GM23248 (cell line): ENCODE data around the gene DNMT1.

Experiments
- EZH2 ChIP-seq: fragments of 200-600 bp; sonication (generic); IDR thresholded peaks from 2 replicates; pipeline ENCODE4 v1.6.1; 2018; ENCODE audit warnings: antibody characterized with exemption, mild to moderate bottlenecking; ENCODE audit not compliant: insufficient read depth, poor library complexity, severe bottlenecking
- EZH2phosphoT487 ChIP-seq: fragments of 200-600 bp; sonication (generic); IDR thresholded peaks from 2 replicates; pipeline ENCODE4 v1.6.1; 2018; ENCODE audit warnings: antibody characterized with exemption, moderate library complexity, mild to moderate bottlenecking, low read depth; ENCODE audit not compliant: insufficient read depth

- TF ChIP-seq EZH2phosphoT487 (no peak), EZH2 (no peak)
Observed at GRCh38 chr19:10219678-10220077, 24.9 kb upstream of the DNMT1 start.
